Activated naive CD8-positive, alpha-beta T cell treated with anti-CD3 and anti-CD28 coated beads, Interleukin-2, amount 50 U/mL, for 24 hours (primary cell): ENCODE measurements around the gene KCNQ1.
"Not testable (repeated sequence)": the region's sequence is repeated elsewhere in the genome, so short reads cannot be mapped to it uniquely, and the experiment has no call there.

ENCODE experiments used
- ATAC-seq: fragments of 150-1000 bp; cut with Tn5 transposase; one replicate; pipeline ENCODE4 v1.10.0; 2021
- DNase-seq: peaks from one replicate; pipeline ENCODE4 v3.0.0; 2021
- H3K27ac Mint-ChIP-seq: one replicate; pipeline ENCODE4 v1.8.0; 2021; ENCODE audit warnings: mild to moderate bottlenecking, mixed read lengths
- H3K27me3 Mint-ChIP-seq: one replicate; pipeline ENCODE4 v1.8.0; 2021; ENCODE audit warnings: mixed read lengths
- H3K36me3 Mint-ChIP-seq: one replicate; pipeline ENCODE4 v1.8.0; 2021; ENCODE audit warnings: low read depth, mixed read lengths
- H3K4me1 Mint-ChIP-seq: one replicate; pipeline ENCODE4 v1.8.0; 2021; ENCODE audit warnings: mixed read lengths
- H3K4me3 Mint-ChIP-seq: one replicate; pipeline ENCODE4 v1.8.0; 2021; ENCODE audit warnings: mild to moderate bottlenecking, moderate library complexity, mixed read lengths
- H3K9me3 Mint-ChIP-seq: one replicate; pipeline ENCODE4 v1.8.0; 2021; ENCODE audit warnings: mixed read lengths

KCNQ1 gene

GRCh38 chr11:2595204-2595603, 150.4 kb downstream of the KCNQ1 start:
- DNase-seq (no peak), ATAC-seq (no peak)
- H3K9me3 Mint-ChIP-seq = peaks cover 14% of the 10 kb centered on the region
- no peak overlapping the region for H3K27ac Mint-ChIP-seq
- no peaks in the 10 kb centered on the region for H3K4me1 Mint-ChIP-seq
- H3K27me3 Mint-ChIP-seq = no peaks in the 10 kb centered on the region
- no peak overlapping the region for H3K4me3 Mint-ChIP-seq
- peaks cover 11% of the 10 kb centered on the region for H3K36me3 Mint-ChIP-seq

- Mint-ChIP-seq H3K4me3 (no peak overlapping the region), H3K4me1 (no peaks in the 10 kb centered on the region), H3K36me3 (peaks cover 7% of the 10 kb centered on the region), H3K27ac (no peak overlapping the region), H3K9me3 (peaks cover 14% of the 10 kb centered on the region), H3K27me3 (no peaks in the 10 kb centered on the region)
- ATAC-seq (no peak), DNase-seq (no peak)
These were observed 154.9 kb downstream of the KCNQ1 start for GRCh38 chr11:2599561-2600189.

- H3K4me3 Mint-ChIP-seq = no peak overlapping the region
- no peaks in the 10 kb centered on the region for H3K27me3 Mint-ChIP-seq
- no peak overlapping the region for H3K27ac Mint-ChIP-seq
- peaks cover 17% of the 10 kb centered on the region for H3K9me3 Mint-ChIP-seq
- peaks cover 25% of the 10 kb centered on the region for H3K36me3 Mint-ChIP-seq
- no peaks in the 10 kb centered on the region for H3K4me1 Mint-ChIP-seq
- no peak for DNase-seq
- ATAC-seq = no peak
These were observed 164.5 kb downstream of the KCNQ1 start for GRCh38 chr11:2609345-2609744.

GRCh38 chr11:2612884-2613571, 168.2 kb downstream of the KCNQ1 start:
- no peak overlapping the region for H3K27ac Mint-ChIP-seq
- H3K4me1 Mint-ChIP-seq = no peaks in the 10 kb centered on the region
- peaks cover 21% of the 10 kb centered on the region for H3K36me3 Mint-ChIP-seq

GRCh38 chr11:2621894-2622293, 177.1 kb downstream of the KCNQ1 start:
- Mint-ChIP-seq H3K4me3 (no peak overlapping the region), H3K9me3 (no peaks in the 10 kb centered on the region), H3K27me3 (no peaks in the 10 kb centered on the region), H3K27ac (no peak overlapping the region), H3K36me3 (peaks cover 10% of the 10 kb centered on the region), H3K4me1 (peaks cover 2% of the 10 kb centered on the region)
- no peak for ATAC-seq
- DNase-seq = no peak

More at GRCh38 chr11:2612884-2613571, 168.2 kb downstream of the KCNQ1 start:
- no peak for DNase-seq
- peaks cover 17% of the 10 kb centered on the region for H3K9me3 Mint-ChIP-seq
- H3K4me3 Mint-ChIP-seq = no peak overlapping the region
- no peaks in the 10 kb centered on the region for H3K27me3 Mint-ChIP-seq
- no peak for ATAC-seq

- peaks cover 2% of the 10 kb centered on the region for H3K4me1 Mint-ChIP-seq
- peaks cover 16% of the 10 kb centered on the region for H3K36me3 Mint-ChIP-seq
- peaks cover 10% of the 10 kb centered on the region for H3K9me3 Mint-ChIP-seq
- DNase-seq (no peak), ATAC-seq (no peak)
- no peak overlapping the region for H3K27ac Mint-ChIP-seq
- no peaks in the 10 kb centered on the region for H3K27me3 Mint-ChIP-seq
- no peak overlapping the region for H3K4me3 Mint-ChIP-seq
These were observed 180.4 kb downstream of the KCNQ1 start for GRCh38 chr11:2625183-2625582.

GRCh38 chr11:2630679-2631078, 185.9 kb downstream of the KCNQ1 start:
- ATAC-seq = no peak

GRCh38 chr11:2631161-2631560, 186.4 kb downstream of the KCNQ1 start:
- Mint-ChIP-seq H3K27ac (no peak overlapping the region), H3K27me3 (no peaks in the 10 kb centered on the region), H3K4me1 (no peaks in the 10 kb centered on the region), H3K36me3 (peaks cover 47% of the 10 kb centered on the region), H3K9me3 (peaks cover 41% of the 10 kb centered on the region), H3K4me3 (no peak overlapping the region)
- no peak for ATAC-seq
- no peak for DNase-seq

More at GRCh38 chr11:2630679-2631078, 185.9 kb downstream of the KCNQ1 start:
- no peak for DNase-seq
- Mint-ChIP-seq H3K36me3 (peaks cover 47% of the 10 kb centered on the region), H3K4me1 (no peaks in the 10 kb centered on the region), H3K9me3 (peaks cover 41% of the 10 kb centered on the region), H3K4me3 (no peak overlapping the region), H3K27me3 (no peaks in the 10 kb centered on the region), H3K27ac (no peak overlapping the region)

GRCh38 chr11:2639763-2640162, 195.0 kb downstream of the KCNQ1 start:
- not testable (repeated sequence) for H3K4me1 Mint-ChIP-seq, H3K27ac Mint-ChIP-seq, H3K4me3 Mint-ChIP-seq, H3K27me3 Mint-ChIP-seq, DNase-seq, ATAC-seq
- H3K36me3 Mint-ChIP-seq = peaks cover 55% of the 10 kb centered on the region
- H3K9me3 Mint-ChIP-seq = peaks cover 64% of the 10 kb centered on the region

GRCh38 chr11:2641623-2642022, 196.8 kb downstream of the KCNQ1 start:
- no peak overlapping the region for H3K4me3 Mint-ChIP-seq
- ATAC-seq = no peak
- DNase-seq = no peak
- H3K27me3 Mint-ChIP-seq = no peaks in the 10 kb centered on the region
- H3K9me3 Mint-ChIP-seq = peaks cover 69% of the 10 kb centered on the region
- no peaks in the 10 kb centered on the region for H3K4me1 Mint-ChIP-seq
- H3K27ac Mint-ChIP-seq = no peak overlapping the region
- H3K36me3 Mint-ChIP-seq = peaks cover 54% of the 10 kb centered on the region

GRCh38 chr11:2643746-2644145, 198.9 kb downstream of the KCNQ1 start:
- H3K36me3 Mint-ChIP-seq = peaks cover 57% of the 10 kb centered on the region
- no peak overlapping the region for H3K27ac Mint-ChIP-seq
- H3K4me3 Mint-ChIP-seq = no peak overlapping the region
- DNase-seq (no peak), ATAC-seq (no peak)
- H3K4me1 Mint-ChIP-seq = no peaks in the 10 kb centered on the region
- no peaks in the 10 kb centered on the region for H3K27me3 Mint-ChIP-seq
- peaks cover 73% of the 10 kb centered on the region for H3K9me3 Mint-ChIP-seq

- peaks cover 79% of the 10 kb centered on the region for H3K9me3 Mint-ChIP-seq
- no peaks in the 10 kb centered on the region for H3K27me3 Mint-ChIP-seq
- H3K36me3 Mint-ChIP-seq = peaks cover 58% of the 10 kb centered on the region
- H3K4me3 Mint-ChIP-seq = no peak overlapping the region
- no peaks in the 10 kb centered on the region for H3K4me1 Mint-ChIP-seq
- ATAC-seq = no peak
- no peak overlapping the region for H3K27ac Mint-ChIP-seq
- DNase-seq = no peak
These were observed 200.3 kb downstream of the KCNQ1 start for GRCh38 chr11:2644844-2645778.

GRCh38 chr11:2645779-2646118, 200.9 kb downstream of the KCNQ1 start:
- Mint-ChIP-seq H3K9me3 (peaks cover 78% of the 10 kb centered on the region), H3K36me3 (peaks cover 58% of the 10 kb centered on the region)

GRCh38 chr11:2647167-2647566, 202.4 kb downstream of the KCNQ1 start:
- DNase-seq = no peak
- H3K27ac Mint-ChIP-seq = no peak overlapping the region
- no peak overlapping the region for H3K4me3 Mint-ChIP-seq
- peaks cover 48% of the 10 kb centered on the region for H3K36me3 Mint-ChIP-seq
- no peaks in the 10 kb centered on the region for H3K4me1 Mint-ChIP-seq
- peaks cover 70% of the 10 kb centered on the region for H3K9me3 Mint-ChIP-seq
- H3K27me3 Mint-ChIP-seq = no peaks in the 10 kb centered on the region
- no peak for ATAC-seq

More at GRCh38 chr11:2645779-2646118, 200.9 kb downstream of the KCNQ1 start:
- Mint-ChIP-seq H3K27me3 (no peaks in the 10 kb centered on the region), H3K4me1 (no peaks in the 10 kb centered on the region), H3K4me3 (no peak overlapping the region), H3K27ac (no peak overlapping the region)
- DNase-seq (no peak), ATAC-seq (no peak)

- Mint-ChIP-seq H3K9me3 (peaks cover 64% of the 10 kb centered on the region), H3K4me1 (no peaks in the 10 kb centered on the region), H3K27me3 (no peaks in the 10 kb centered on the region), H3K4me3 (no peak overlapping the region), H3K27ac (no peak overlapping the region), H3K36me3 (peaks cover 46% of the 10 kb centered on the region)
- ATAC-seq (no peak), DNase-seq (no peak)
These were observed 203.1 kb downstream of the KCNQ1 start for GRCh38 chr11:2647953-2648352.
